HEK293 (cell line): ENCODE data around the gene SHISA6.

Source experiments
- CTCF ChIA-PET: fragments of 350-600 bp; formaldehyde crosslinking; extraction: SDS; loops from one replicate; lab custom pipeline; 2021; ENCODE audit warnings: antibody characterized with exemption; lab: Yijun Ruan, JAX
- POLR2A ChIA-PET: fragments of 300-600 bp; formaldehyde crosslinking; extraction: SDS; loops from one replicate; lab custom pipeline; 2020; ENCODE audit warnings: antibody characterized with exemption, inconsistent platforms; lab: Yijun Ruan, JAX
- H3K27ac ChIP-seq: fragments of 200-500 bp; sonication (Bioruptor generic); 2 replicates; pipeline ENCODE4 v1.5.1; 2014; ENCODE audit warnings: low read depth, low read length, control low read depth, inconsistent platforms; ENCODE audit errors: extremely low read depth
- H3K36me3 ChIP-seq, 2 experiments: fragments of 200-500 bp in 1 of 2; sonication (Bioruptor generic) in 1 of 2; 1 replicate in 1 of 2; 2 replicates in 1 of 2; pipeline ENCODE4 v1.5.1; 2014 to 2017; ENCODE audit warnings: inconsistent platforms in 2 of 2, low read length in 2 of 2; ENCODE audit not compliant: control insufficient read depth in 2 of 2, insufficient read depth in 1 of 2
- H3K4me1 ChIP-seq: fragments of 200-500 bp; sonication (Bioruptor generic); 2 replicates; pipeline ENCODE4 v1.5.1; 2014; ENCODE audit warnings: mild to moderate bottlenecking, low read length, inconsistent platforms; ENCODE audit not compliant: control insufficient read depth, insufficient read depth
- H3K4me3 ChIP-seq: 2 replicates; pipeline ENCODE4 v1.5.1; 2011; ENCODE audit warnings: low read depth, mild to moderate bottlenecking, control low read depth, low read length, moderate library complexity
- H3K9me3 ChIP-seq: fragments of 200-500 bp; sonication (Bioruptor generic); 2 replicates; pipeline ENCODE4 v1.5.1; 2014; ENCODE audit warnings: low read depth, low read length, inconsistent platforms; ENCODE audit not compliant: control insufficient read depth, insufficient read depth
- ATF2 ChIP-seq: fragments of 450-650 bp; formaldehyde crosslinking; IDR thresholded peaks from 2 replicates; pipeline ENCODE4 v1.5.1; 2016; ENCODE audit warnings: missing biosample characterization, missing genetic modification characterization, low read depth
- BCL11B ChIP-seq: fragments of 450-650 bp; formaldehyde crosslinking; IDR thresholded peaks from 2 replicates; pipeline ENCODE4 v1.5.1; 2016; ENCODE audit warnings: low read depth, missing biosample characterization, missing genetic modification characterization
- CTCF ChIP-seq: fragments of 450-650 bp; formaldehyde crosslinking; IDR thresholded peaks from 2 replicates; pipeline ENCODE4 v1.5.1; 2016; ENCODE audit warnings: missing biosample characterization, missing genetic modification characterization
- HOXD13 ChIP-seq: sonication (generic); formaldehyde crosslinking; IDR thresholded peaks from 2 replicates; pipeline ENCODE4 v1.8.0; 2022; ENCODE audit warnings: missing genetic modification reagents, borderline replicate concordance
- KLF1 ChIP-seq: fragments of 450-650 bp; formaldehyde crosslinking; IDR thresholded peaks from 2 replicates; pipeline ENCODE4 v1.5.1; 2016; ENCODE audit warnings: missing biosample characterization, missing genetic modification characterization
- ZBTB10 ChIP-seq: fragments of 450-650 bp; formaldehyde crosslinking; IDR thresholded peaks from 2 replicates; pipeline ENCODE4 v1.5.1; 2016; ENCODE audit warnings: missing biosample characterization, missing genetic modification characterization
- ZBTB7A ChIP-seq: fragments of 450-650 bp; formaldehyde crosslinking; IDR thresholded peaks from 2 replicates; pipeline ENCODE4 v1.5.1; 2016; ENCODE audit warnings: low read depth, missing biosample characterization, missing genetic modification characterization
- ZFP69B ChIP-seq: fragments of 450-650 bp; formaldehyde crosslinking; IDR thresholded peaks from 2 replicates; pipeline ENCODE4 v1.5.1; 2016; ENCODE audit warnings: missing biosample characterization, missing genetic modification characterization
- ZNF121 ChIP-seq: fragments of 450-650 bp; formaldehyde crosslinking; IDR thresholded peaks from 2 replicates; pipeline ENCODE4 v1.5.1; 2016; ENCODE audit warnings: missing biosample characterization, missing genetic modification characterization
- ZNF138 ChIP-seq: fragments of 450-650 bp; formaldehyde crosslinking; IDR thresholded peaks from 2 replicates; pipeline ENCODE4 v1.5.1; 2016; ENCODE audit warnings: missing biosample characterization, missing genetic modification characterization, borderline replicate concordance
- ZNF280C ChIP-seq: fragments of 450-650 bp; formaldehyde crosslinking; IDR thresholded peaks from 2 replicates; pipeline ENCODE4 v1.5.1; 2016; ENCODE audit warnings: missing biosample characterization, missing genetic modification characterization
- ZNF362 ChIP-seq: fragments of 450-650 bp; formaldehyde crosslinking; IDR thresholded peaks from 2 replicates; pipeline ENCODE4 v1.5.1; 2016; ENCODE audit warnings: missing biosample characterization, missing genetic modification characterization
- ZNF514 ChIP-seq: fragments of 450-650 bp; formaldehyde crosslinking; IDR thresholded peaks from 2 replicates; pipeline ENCODE4 v1.5.1; 2016; ENCODE audit warnings: missing biosample characterization, missing genetic modification characterization
- ZNF544 ChIP-seq: fragments of 450-650 bp; formaldehyde crosslinking; IDR thresholded peaks from 2 replicates; pipeline ENCODE4 v1.5.0; 2017; ENCODE audit warnings: missing biosample characterization, missing genetic modification characterization
- ZNF560 ChIP-seq: fragments of 450-650 bp; formaldehyde crosslinking; IDR thresholded peaks from 2 replicates; pipeline ENCODE4 v1.5.1; 2017; ENCODE audit warnings: missing biosample characterization, missing genetic modification characterization, borderline replicate concordance
- ZNF600 ChIP-seq: fragments of 450-650 bp; formaldehyde crosslinking; IDR thresholded peaks from 2 replicates; pipeline ENCODE4 v1.5.1; 2016; ENCODE audit warnings: missing biosample characterization, missing genetic modification characterization
- ZNF785 ChIP-seq: fragments of 450-650 bp; formaldehyde crosslinking; IDR thresholded peaks from 2 replicates; pipeline ENCODE4 v1.5.1; 2016; ENCODE audit warnings: missing biosample characterization, missing genetic modification characterization
- ZSCAN16 ChIP-seq: fragments of 450-650 bp; formaldehyde crosslinking; IDR thresholded peaks from 2 replicates; pipeline ENCODE4 v1.5.1; 2016; ENCODE audit warnings: missing biosample characterization, missing genetic modification characterization

Gene SHISA6

GRCh38 chr17:11340803-11341202 lies 99.8 kb downstream of the SHISA6 start:
- TF ChIP-seq ZNF280C (no peak), ZNF785 (tag by site-specific recombination) (no peak), BCL11B (tag by site-specific recombination) (no peak), ZNF544 (tag by site-specific recombination) (no peak), ZNF560 (tag by site-specific recombination) (no peak), ZNF138 (tag by site-specific recombination) (no peak), CTCF (no peak), KLF1 (tag by site-specific recombination) (no peak), HOXD13 (CRISPR knock-in tag) (no peak), ZNF514 (tag by site-specific recombination) (no peak), ZBTB7A (tag by site-specific recombination) (no peak), ZBTB10 (no peak), ZNF121 (tag by site-specific recombination) (no peak)
- Histone ChIP-seq H3K9me3 (no peaks in the 10 kb centered on the region), H3K27ac (no peak overlapping the region), H3K4me3 (no peak overlapping the region), H3K36me3 (no peaks in the 10 kb centered on the region), H3K4me1 (no peaks in the 10 kb centered on the region)
- CTCF ChIA-PET = no interaction called here
- POLR2A ChIA-PET = no interaction called here

- no peak for TF ChIP-seq ZNF362 (tag by site-specific recombination)
- TF ChIP-seq ZNF600 = no peak
- no peak for TF ChIP-seq ZSCAN16
- no peak for TF ChIP-seq ZFP69B (tag by site-specific recombination)
- TF ChIP-seq ATF2 = no peak
- H3K4me3 ChIP-seq = no peak overlapping the region
- H3K9me3 ChIP-seq = no peaks in the 10 kb centered on the region
- H3K4me1 ChIP-seq = no peaks in the 10 kb centered on the region
- no peaks in the 10 kb centered on the region for H3K36me3 ChIP-seq
- ChIA-PET POLR2A (no interaction called here), CTCF (no interaction called here)
- H3K27ac ChIP-seq = no peak overlapping the region
Measured at GRCh38 chr17:11342138-11342537, 101.1 kb downstream of the SHISA6 start.
